ENCODE results near the gene PCDHGA10. TPM values are rescaled to one million over a fixed set of nuclear protein-coding genes. Genes with fewer than 3 reads are reported as not detected.

Gene PCDHGA10
- total RNA-seq: 10 to 100 TPM in 1 of 2 donors, 1 to 10 TPM in 1; 6.7 to 11.1 TPM

GRCh38 chr5:141412854-141413539 is at the start of gene PCDHGA10:
PCDHGA10 (plus strand) TSS chr5:141412987; CDS start chr5:141413176, 189 bp downstream.
- Histone ChIP-seq H3K4me3 (peak within 1 kb of the TSS; percentile 5 to 27), H3K27ac (peak within 1 kb of the TSS in 1 of 2 donors; percentile 39)

DNA sequence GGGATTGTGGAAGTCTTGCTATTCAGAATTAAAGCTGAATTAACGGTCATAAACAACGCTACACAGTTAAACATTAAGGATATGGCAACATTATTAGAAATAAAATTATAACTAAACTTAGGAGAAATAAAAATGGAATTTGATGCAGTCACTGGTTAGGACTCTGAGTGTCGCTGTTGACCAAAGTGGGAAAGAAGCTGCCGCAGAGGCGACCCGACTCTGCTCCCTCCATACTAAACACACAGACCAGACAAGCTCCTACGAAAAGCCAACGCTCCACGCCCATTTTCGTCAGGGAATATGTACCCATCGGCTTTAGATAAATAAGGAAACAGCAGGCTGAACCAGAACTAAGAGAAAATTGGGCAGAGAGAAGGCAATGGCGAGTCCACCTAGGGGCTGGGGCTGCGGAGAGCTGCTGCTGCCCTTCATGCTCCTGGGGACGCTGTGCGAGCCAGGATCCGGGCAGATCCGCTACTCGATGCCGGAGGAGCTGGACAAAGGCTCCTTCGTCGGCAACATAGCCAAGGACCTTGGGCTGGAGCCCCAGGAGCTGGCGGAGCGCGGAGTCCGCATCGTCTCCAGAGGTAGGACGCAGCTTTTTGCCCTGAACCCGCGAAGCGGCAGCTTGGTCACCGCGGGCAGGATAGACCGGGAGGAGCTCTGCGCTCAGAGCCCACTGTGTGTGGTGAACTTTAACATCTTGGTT is 48.7 kb upstream of the PCDHGA10 start, which contains the start of gene PCDHGA5:
PCDHGA5 (plus strand) TSS at position 211 of the 709 bp plus-strand sequence; CDS start at position 380, 169 bp downstream.
- H3K9me3 ChIP-seq: no peaks in the 10 kb centered on the region
- 10% methylated on average over 34 of the region's 34 CpGs for WGBS

More at GRCh38 chr5:141412854-141413539, at the start of gene PCDHGA10:
- Histone ChIP-seq H3K9me3 (no peaks in the 10 kb centered on the region), H3K27me3 (replicated peaks; ENCODE audit: insufficient read depth) (peaks cover 2% of the 10 kb centered on the region), H3K36me3 (no peaks in the 10 kb centered on the region), H3K4me1 (replicated peaks) (no peaks in the 10 kb centered on the region)
- DNase-seq (ENCODE audit: low spot score): peak; percentile 55
- TF ChIP-seq POLR2AphosphoS5 (IDR thresholded peaks at IDR 0.05) (peak; percentile 5), POLR2A (IDR thresholded peaks at IDR 0.05) (no peak), CTCF (IDR thresholded peaks at IDR 0.05) (peak in 3 of 4 experiments; percentile 24 to 46 (median 38))
- intact Hi-C loops (cut with DNase I): loop anchor here (10.0 kb wide), 1 partner anchor 112 kb away; no protein-coding TSS in a partner anchor
- WGBS: 16% methylated on average over 31 of the region's 31 CpGs

GRCh38 chr5:141366016-141366896 is 46.5 kb upstream of the PCDHGA10 start:
- TF ChIP-seq CTCF (IDR thresholded peaks at IDR 0.05) (no peak), POLR2A (IDR thresholded peaks at IDR 0.05) (no peak), POLR2AphosphoS5 (IDR thresholded peaks at IDR 0.05) (no peak)
- Histone ChIP-seq H3K4me3 (no peak overlapping the region), H3K27me3 (replicated peaks; ENCODE audit: insufficient read depth) (peaks cover 17% of the 10 kb centered on the region), H3K4me1 (replicated peaks) (no peaks in the 10 kb centered on the region), H3K36me3 (no peaks in the 10 kb centered on the region), H3K27ac (no peak overlapping the region), H3K9me3 (no peaks in the 10 kb centered on the region)
- intact Hi-C loops (cut with DNase I): no loop called here
- 20% methylated on average over 31 of the region's 46 CpGs for WGBS
- no peak for DNase-seq (ENCODE audit: low spot score)

More for the DNA sequence above, 48.7 kb upstream of the PCDHGA10 start, which contains the start of gene PCDHGA5:
- DNase-seq (ENCODE audit: low spot score): no peak
- no peaks in the 10 kb centered on the region for H3K4me1 ChIP-seq (replicated peaks)
- H3K4me3 ChIP-seq: no peak within 1 kb of the TSS
- peaks cover 23% of the 10 kb centered on the region for H3K27me3 ChIP-seq (replicated peaks; ENCODE audit: insufficient read depth)
- TF ChIP-seq CTCF (IDR thresholded peaks at IDR 0.05): no peak
- TF ChIP-seq POLR2A (IDR thresholded peaks at IDR 0.05): no peak
- no peak for TF ChIP-seq POLR2AphosphoS5 (IDR thresholded peaks at IDR 0.05)
- no peaks in the 10 kb centered on the region for H3K36me3 ChIP-seq
- H3K27ac ChIP-seq: no peak within 1 kb of the TSS
- intact Hi-C loops (cut with DNase I): no loop called here

GRCh38 chr5:141369994-141370848 is 42.6 kb upstream of the PCDHGA10 start, which contains the start of gene PCDHGB3:
PCDHGB3 (plus strand) TSS chr5:141370242; CDS start chr5:141370395, 153 bp downstream.
- no peaks in the 10 kb centered on the region for H3K9me3 ChIP-seq
- no peak for TF ChIP-seq POLR2AphosphoS5 (IDR thresholded peaks at IDR 0.05)
- TF ChIP-seq CTCF (IDR thresholded peaks at IDR 0.05): peak in 1 of 4 experiments; percentile 21
- TF ChIP-seq POLR2A (IDR thresholded peaks at IDR 0.05): no peak
- H3K4me3 ChIP-seq: no peak within 1 kb of the TSS
- H3K27me3 ChIP-seq (replicated peaks; ENCODE audit: insufficient read depth): peaks cover 8% of the 10 kb centered on the region
- DNase-seq (ENCODE audit: low spot score): no peak
- no peak within 1 kb of the TSS for H3K27ac ChIP-seq
- no peaks in the 10 kb centered on the region for H3K4me1 ChIP-seq (replicated peaks)
- 17% methylated on average over 32 of the region's 32 CpGs for WGBS
- no peaks in the 10 kb centered on the region for H3K36me3 ChIP-seq
- intact Hi-C loops (cut with DNase I): no loop called here
